Activated T-helper 2 cell treated with anti-CD3 and anti-CD28 coated beads, Interferon-gamma antibody, Interleukin-2, Interleukin-4, amounts not matched to agents 10 μg/mL and 5 μg/mL and 100 μg/mL, durations not matched to agents 14 hours and 24 hours and 36 hours (primary cell): ENCODE data around the gene UGT2B28. TPM values are rescaled to one million over a fixed set of nuclear protein-coding genes. Genes with fewer than 3 reads are reported as not detected.
"Not testable (repeated sequence)": the region's sequence is repeated elsewhere in the genome, so short reads cannot be mapped to it uniquely, and the experiment has no call there.

Experiments
- DNase-seq: peaks from one replicate; pipeline ENCODE4 v3.0.0; 2021; ENCODE audit warnings: low spot score
- H3K27ac Mint-ChIP-seq: one replicate; pipeline ENCODE4 v1.8.0; 2021; ENCODE audit warnings: mixed read lengths
- H3K27me3 Mint-ChIP-seq: one replicate; pipeline ENCODE4 v1.8.0; 2021; ENCODE audit warnings: low read depth, mixed read lengths
- H3K36me3 Mint-ChIP-seq: one replicate; pipeline ENCODE4 v1.8.0; 2021; ENCODE audit warnings: low read depth, mixed read lengths
- H3K4me1 Mint-ChIP-seq: one replicate; pipeline ENCODE4 v1.8.0; 2021; ENCODE audit warnings: low read depth, mixed read lengths
- H3K4me3 Mint-ChIP-seq: one replicate; pipeline ENCODE4 v1.8.0; 2021; ENCODE audit warnings: low read depth, mild to moderate bottlenecking, moderate library complexity, mixed read lengths
- H3K9me3 Mint-ChIP-seq: one replicate; pipeline ENCODE4 v1.8.0; 2021; ENCODE audit warnings: mixed read lengths
- intact Hi-C: fragments of 100-400 bp; cut with micrococcal nuclease; formaldehyde crosslinking; loops from one replicate; pipeline ENCODE4 v1.15.1; 2023
- total RNA-seq: library from RNA; stranded (reverse); gene quantifications from 2 replicates; pipeline ENCODE4 v1.2.3, GENCODE V29; 2022

The UGT2B28 gene
- total RNA-seq, 1 donor from 2014 or later, result not detected

GRCh38 chr4:69317669-69318298 lies 37.5 kb downstream of the UGT2B28 start:
- peak; percentile 10 for DNase-seq
- not testable (repeated sequence) for H3K9me3 Mint-ChIP-seq, H3K4me3 Mint-ChIP-seq, H3K27ac Mint-ChIP-seq, H3K27me3 Mint-ChIP-seq, H3K4me1 Mint-ChIP-seq, H3K36me3 Mint-ChIP-seq
- intact Hi-C loops, result loop anchor here (10.0 kb wide), 1 partner anchor 867 kb away; no protein-coding TSS in a partner anchor

GRCh38 chr4:69321153-69321729 lies 41.0 kb downstream of the UGT2B28 start:
- no peaks in the 10 kb centered on the region for H3K9me3 Mint-ChIP-seq
- H3K36me3 Mint-ChIP-seq, result no peaks in the 10 kb centered on the region
- no peak for DNase-seq
- H3K27ac Mint-ChIP-seq, result no peak overlapping the region
- intact Hi-C loops, result no loop called here
- no peak overlapping the region for H3K4me3 Mint-ChIP-seq
- H3K4me1 Mint-ChIP-seq, result no peaks in the 10 kb centered on the region
- H3K27me3 Mint-ChIP-seq, result no peaks in the 10 kb centered on the region

GRCh38 chr4:69322055-69322454 lies 41.8 kb downstream of the UGT2B28 start:
- Mint-ChIP-seq H3K36me3 (no peaks in the 10 kb centered on the region), H3K27ac (no peak overlapping the region), H3K4me3 (no peak overlapping the region), H3K27me3 (no peaks in the 10 kb centered on the region), H3K4me1 (no peaks in the 10 kb centered on the region), H3K9me3 (no peaks in the 10 kb centered on the region)
- intact Hi-C loops, result no loop called here
- DNase-seq, result no peak

GRCh38 chr4:69323284-69323683 lies 43.0 kb downstream of the UGT2B28 start:
- Mint-ChIP-seq H3K27me3 (no peaks in the 10 kb centered on the region), H3K4me3 (no peak overlapping the region), H3K27ac (no peak overlapping the region), H3K36me3 (no peaks in the 10 kb centered on the region), H3K9me3 (no peaks in the 10 kb centered on the region), H3K4me1 (no peaks in the 10 kb centered on the region)
- intact Hi-C loops, result no loop called here
- DNase-seq, result no peak

- Mint-ChIP-seq H3K4me1 (no peaks in the 10 kb centered on the region), H3K27ac (no peak overlapping the region), H3K27me3 (no peaks in the 10 kb centered on the region), H3K4me3 (no peak overlapping the region), H3K36me3 (no peaks in the 10 kb centered on the region), H3K9me3 (no peaks in the 10 kb centered on the region)
- intact Hi-C loops, result no loop called here
- no peak for DNase-seq
Measured at GRCh38 chr4:69330345-69331047, 50.2 kb downstream of the UGT2B28 start.

GRCh38 chr4:69331304-69331703 lies 51.0 kb downstream of the UGT2B28 start:
- H3K9me3 Mint-ChIP-seq, H3K36me3 Mint-ChIP-seq, DNase-seq, H3K27ac Mint-ChIP-seq, H3K4me1 Mint-ChIP-seq, H3K27me3 Mint-ChIP-seq, H3K4me3 Mint-ChIP-seq, intact Hi-C loops: not testable (repeated sequence)

GRCh38 chr4:69335485-69335884 lies 55.2 kb downstream of the UGT2B28 start:
- H3K27ac Mint-ChIP-seq, DNase-seq, intact Hi-C loops, H3K4me1 Mint-ChIP-seq, H3K27me3 Mint-ChIP-seq, H3K36me3 Mint-ChIP-seq, H3K4me3 Mint-ChIP-seq, H3K9me3 Mint-ChIP-seq: not testable (repeated sequence)

GRCh38 chr4:69343114-69343513 lies 62.8 kb downstream of the UGT2B28 start:
- intact Hi-C loops, H3K27ac Mint-ChIP-seq, H3K9me3 Mint-ChIP-seq, DNase-seq, H3K4me1 Mint-ChIP-seq, H3K27me3 Mint-ChIP-seq, H3K36me3 Mint-ChIP-seq, H3K4me3 Mint-ChIP-seq: not testable (repeated sequence)

GRCh38 chr4:69343558-69344420 lies 63.5 kb downstream of the UGT2B28 start:
- H3K36me3 Mint-ChIP-seq, intact Hi-C loops, DNase-seq, H3K27me3 Mint-ChIP-seq, H3K27ac Mint-ChIP-seq, H3K4me3 Mint-ChIP-seq, H3K4me1 Mint-ChIP-seq, H3K9me3 Mint-ChIP-seq: not testable (repeated sequence)

Other genes starting within 250 kb of the UGT2B28 start
- gene UGT2B7, start 184.0 kb upstream of the UGT2B28 start, total RNA-seq, result not detected in 2 replicates
- not detected in 2 replicates for gene UGT2B11, start 65.7 kb upstream of the UGT2B28 start, total RNA-seq
- gene UGT2B4, start 215.4 kb downstream of the UGT2B28 start, total RNA-seq, result not detected in 2 replicates